Neural cell (in vitro differentiated cells): ENCODE measurements around the gene OTX2.

ENCODE experiments used
- CTCF ChIP-seq: fragments of 450-650 bp; IDR thresholded peaks from 2 replicates; pipeline ENCODE4 v1.5.1; 2014; ENCODE audit warnings: antibody characterized with exemption, mild to moderate bottlenecking, moderate library complexity; ENCODE audit not compliant: poor library complexity, severe bottlenecking
- EP300 ChIP-seq: fragments of 450-650 bp; conservative IDR thresholded peaks from 2 replicates; pipeline ENCODE4 v1.6.1; 2014; ENCODE audit warnings: antibody characterized with exemption, mild to moderate bottlenecking, moderate library complexity; ENCODE audit not compliant: poor library complexity, severe bottlenecking
- EZH2 ChIP-seq: fragments of 200-600, 300-800 bp; shearing (Covaris generic), sonication (generic); IDR thresholded peaks from 2 replicates; pipeline ENCODE4 v1.6.1; 2014; ENCODE audit warnings: antibody characterized with exemption, low read length, borderline replicate concordance, mild to moderate bottlenecking; ENCODE audit not compliant: insufficient read depth, poor library complexity, severe bottlenecking
- MXI1 ChIP-seq: fragments of 450-650 bp; conservative IDR thresholded peaks from 2 replicates; pipeline ENCODE4 v1.6.1; 2014; ENCODE audit warnings: antibody characterized with exemption, mild to moderate bottlenecking; ENCODE audit not compliant: poor library complexity, severe bottlenecking
- POLR2AphosphoS5 ChIP-seq: IDR thresholded peaks from 2 replicates; pipeline ENCODE4 v1.6.1; 2012
- RAD21 ChIP-seq: fragments of 450-650 bp; conservative IDR thresholded peaks from 2 replicates; pipeline ENCODE4 v1.6.1; 2014; ENCODE audit warnings: antibody characterized with exemption, mild to moderate bottlenecking, moderate library complexity

- TF ChIP-seq CTCF (no peak), EZH2 (no peak), POLR2AphosphoS5 (no peak), EP300 (no peak), RAD21 (no peak), MXI1 (no peak)
Measured at GRCh38 chr14:56759633-56760032, 50.6 kb downstream of the OTX2 start.
